CD4-positive, alpha-beta memory T cell (primary cell): Measurements from ENCODE around the gene IFI27. TPM values are rescaled to one million over a fixed set of nuclear protein-coding genes. Genes with fewer than 3 reads are reported as not detected.

Experiments used
- CTCF ChIA-PET: fragments of 350-600 bp; sonication (Branson Sonifier 250); formaldehyde crosslinking; loops from one replicate; lab custom pipeline; 2021; ENCODE audit warnings: inconsistent platforms; ENCODE audit not compliant: partially characterized antibody; lab: Charles Lee
- POLR2A ChIA-PET: fragments of 350-600 bp; sonication (Branson Sonifier 250); formaldehyde crosslinking; loops from one replicate; lab custom pipeline; 2021; ENCODE audit not compliant: partially characterized antibody; lab: Charles Lee
- DNase-seq, 5 donors: peaks; one replicate each; pipeline versions ENCODE4 v3.0.0 to v3.0.0-alpha.2; 2020 to 2022; ENCODE audit warnings: mixed read lengths in 1 of 5
- H3K27ac ChIP-seq: one replicate; pipeline ENCODE4 v1.7.0; 2013; ENCODE audit warnings: low read depth, low read length
- H3K27me3 ChIP-seq: 2 replicates; pipeline ENCODE4 v1.7.0; 2013; ENCODE audit warnings: mild to moderate bottlenecking, low read length, moderate library complexity; ENCODE audit not compliant: insufficient read depth
- H3K36me3 ChIP-seq: 2 replicates; pipeline ENCODE4 v1.7.0; 2013; ENCODE audit warnings: mild to moderate bottlenecking, low read length, moderate library complexity; ENCODE audit not compliant: insufficient read depth
- H3K4me1 ChIP-seq: 2 replicates; pipeline ENCODE4 v1.7.0; 2013; ENCODE audit warnings: mild to moderate bottlenecking, low read length, moderate library complexity; ENCODE audit not compliant: insufficient read depth
- H3K4me3 ChIP-seq, 2 donors: one replicate each; pipeline ENCODE4 v1.7.0; 2013; ENCODE audit warnings: low read length in 2 of 2, mild to moderate bottlenecking in 1 of 2
- H3K9me3 ChIP-seq, 2 donors: one replicate each; pipeline ENCODE4 v1.7.0; 2013; ENCODE audit warnings: low read length in 2 of 2, control low read depth in 1 of 2; ENCODE audit not compliant: control insufficient read depth in 1 of 2
- H3K27ac Mint-ChIP-seq, 7 donors: one replicate each; pipeline ENCODE4 v1.8.0; 2020 to 2021; ENCODE audit warnings: mixed read lengths in 7 of 7, mild to moderate bottlenecking in 6 of 7, inconsistent platforms in 3 of 7, moderate library complexity in 3 of 7
- H3K27me3 Mint-ChIP-seq, 2 donors: one replicate each; pipeline ENCODE4 v1.8.0; 2020 to 2021; ENCODE audit warnings: mixed read lengths in 2 of 2
- H3K36me3 Mint-ChIP-seq, 2 donors: one replicate each; pipeline ENCODE4 v1.8.0; 2020 to 2021; ENCODE audit warnings: mixed read lengths in 2 of 2, inconsistent platforms in 1 of 2, mild to moderate bottlenecking in 1 of 2
- H3K4me1 Mint-ChIP-seq, 4 donors: one replicate each; pipeline ENCODE4 v1.8.0; 2020 to 2021; ENCODE audit warnings: mixed read lengths in 4 of 4, mild to moderate bottlenecking in 1 of 4
- H3K4me3 Mint-ChIP-seq, 8 donors: one replicate each; pipeline ENCODE4 v1.8.0; 2020 to 2021; ENCODE audit warnings: mixed read lengths in 8 of 8, mild to moderate bottlenecking in 7 of 8, moderate library complexity in 6 of 8, inconsistent platforms in 3 of 8
- H3K9me3 Mint-ChIP-seq, 8 donors: one replicate each; pipeline ENCODE4 v1.8.0; 2020 to 2021; ENCODE audit warnings: mixed read lengths in 8 of 8, mild to moderate bottlenecking in 5 of 8, inconsistent platforms in 3 of 8, moderate library complexity in 1 of 8
- intact Hi-C: fragments of 100-400 bp; cut with micrococcal nuclease; formaldehyde crosslinking; loops from one replicate; pipeline ENCODE4 v1.15.1; 2023
- polyA plus RNA-seq, 2 donors: library from polyadenylated mRNA; unstranded; fragments of 300-500 nt; fragmentation: Illumina TruSeq; gene quantifications; one replicate each; pipeline ENCODE4 v1.2.3, GENCODE V29; 2021
- total RNA-seq, 2 experiments: library from RNA; stranded (reverse); gene quantifications; one replicate each; pipeline ENCODE4 v1.2.3, GENCODE V29; 2021

The IFI27 gene
- total and polyA plus RNA-seq, 4 experiments from 2014 or later: 0.87 to 24.0 (median 8.7) TPM

- H3K27ac Mint-ChIP-seq: peak overlapping the region in 3 of 7 donors; percentile 47 to 61 (median 57)
- Histone ChIP-seq H3K4me1 (peaks cover 40% of the 10 kb centered on the region), H3K9me3 (no peaks in the 10 kb centered on the region), H3K27ac (no peak overlapping the region), H3K36me3 (no peaks in the 10 kb centered on the region), H3K27me3 (no peaks in the 10 kb centered on the region), H3K4me3 (no peak overlapping the region)
- ChIA-PET POLR2A (no interaction called here), CTCF (interaction anchor here (1.5 kb wide), 1 partner anchor 29 kb away, joined by 8 read pairs; no protein-coding TSS in a partner anchor)
- no peaks in the 10 kb centered on the region for H3K9me3 Mint-ChIP-seq
- DNase-seq: no peak
- peaks cover 0 to 3% of the 10 kb centered on the region in 2 donors for H3K36me3 Mint-ChIP-seq
- intact Hi-C loops: no loop called here
- H3K4me3 Mint-ChIP-seq: peak overlapping the region in 2 of 8 donors; percentile 32 to 46
- peaks cover 24 to 55% (median 36%) of the 10 kb centered on the region in 4 donors for H3K4me1 Mint-ChIP-seq
- no peaks in the 10 kb centered on the region for H3K27me3 Mint-ChIP-seq
Measured at GRCh38 chr14:94165744-94166143, 55.2 kb downstream of the IFI27 start.

Other genes starting within 250 kb of the IFI27 start
- gene FAM181A, start 183.4 kb upstream of the IFI27 start, total RNA-seq: not detected
- not detected for gene FAM181A, start 183.4 kb upstream of the IFI27 start, polyA plus RNA-seq
- gene ASB2, start 134.2 kb upstream of the IFI27 start, total RNA-seq: 10 to 100 TPM; 27.3 to 29.7 TPM
- 1 to 10 TPM in 1 of 2 donors, under 1 TPM in 1; 0.87 to 2.3 TPM for gene ASB2, start 134.2 kb upstream of the IFI27 start, polyA plus RNA-seq
- gene CCDC197, start 113.4 kb upstream of the IFI27 start, total RNA-seq: not detected
- not detected for gene CCDC197, start 113.4 kb upstream of the IFI27 start, polyA plus RNA-seq
- under 1 TPM; 0.42 to 0.67 TPM for gene OTUB2, start 84.4 kb upstream of the IFI27 start, total RNA-seq
- gene OTUB2, start 84.4 kb upstream of the IFI27 start, polyA plus RNA-seq: 1 to 10 TPM in 1 of 2 donors, under 1 TPM in 1; 0.19 to 1.1 TPM
- gene DDX24, start 29.5 kb upstream of the IFI27 start, total RNA-seq: 100 to 1,000 TPM; 313 to 322 TPM
- gene DDX24, start 29.5 kb upstream of the IFI27 start, polyA plus RNA-seq: 100 to 1,000 TPM; 135 to 307 TPM
- gene IFI27L1, start 29.4 kb upstream of the IFI27 start, total RNA-seq: 1 to 10 TPM; 7.4 to 7.9 TPM
- gene IFI27L1, start 29.4 kb upstream of the IFI27 start, polyA plus RNA-seq: 1 to 10 TPM; 6.3 to 8.5 TPM
- gene IFI27L2, start 18.9 kb downstream of the IFI27 start, total RNA-seq: 10 to 100 TPM; 34.0 to 38.2 TPM
- gene IFI27L2, start 18.9 kb downstream of the IFI27 start, polyA plus RNA-seq: 10 to 100 TPM; 61.4 to 87.9 TPM
- gene PPP4R4, start 63.6 kb downstream of the IFI27 start, total RNA-seq: 1 to 10 TPM; 6.3 to 7.3 TPM
- gene PPP4R4, start 63.6 kb downstream of the IFI27 start, polyA plus RNA-seq: 1 to 10 TPM in 1 of 2 donors, under 1 TPM in 1; 0.38 to 1.2 TPM
- not detected for gene SERPINA10, start 182.5 kb downstream of the IFI27 start, total RNA-seq
- gene SERPINA10, start 182.5 kb downstream of the IFI27 start, polyA plus RNA-seq: not detected
- gene SERPINA6, start 212.6 kb downstream of the IFI27 start, total RNA-seq: not detected
- not detected for gene SERPINA6, start 212.6 kb downstream of the IFI27 start, polyA plus RNA-seq